HG03571 (cell line): ENCODE measurements around the gene TBC1D2B.

Experiments
- ATAC-seq: cut with Tn5 transposase; IDR thresholded peaks from one replicate; pipeline ENCODE4 v1.9.1; 2021; ENCODE audit not compliant: unreplicated experiment

The TBC1D2B gene

GRCh38 chr15:78077053-78077870 is at the start of gene TBC1D2B:
TBC1D2B (minus strand) TSS chr15:78077711; CDS start chr15:78077652, 59 bp downstream.
- ATAC-seq, result peak; percentile 70

GRCh38 chr15:78125267-78125666 is 47.8 kb upstream of the TBC1D2B start:
- ATAC-seq, result no peak

GRCh38 chr15:78120523-78120922 is 43.0 kb upstream of the TBC1D2B start:
- ATAC-seq, result no peak

GRCh38 chr15:78112551-78112950 is 35.0 kb upstream of the TBC1D2B start:
- no peak for ATAC-seq

- ATAC-seq, result no peak
Observed at GRCh38 chr15:78111788-78112187, 34.3 kb upstream of the TBC1D2B start.

- ATAC-seq, result no peak
Observed at GRCh38 chr15:78110916-78111475, 33.5 kb upstream of the TBC1D2B start.

GRCh38 chr15:78110096-78110495 is 32.6 kb upstream of the TBC1D2B start:
- no peak for ATAC-seq

- no peak for ATAC-seq
Observed at GRCh38 chr15:78109156-78109555, 31.6 kb upstream of the TBC1D2B start.

- ATAC-seq, result no peak
Observed at GRCh38 chr15:78108300-78109084, 31.0 kb upstream of the TBC1D2B start.

GRCh38 chr15:78107471-78107870 is 30.0 kb upstream of the TBC1D2B start:
- ATAC-seq, result no peak

- ATAC-seq, result no peak
Observed at GRCh38 chr15:78105476-78106241, 28.1 kb upstream of the TBC1D2B start.

GRCh38 chr15:78104566-78105475 is 27.3 kb upstream of the TBC1D2B start:
- ATAC-seq, result no peak

GRCh38 chr15:78104119-78104479 is 26.6 kb upstream of the TBC1D2B start:
- no peak for ATAC-seq

- peak; percentile 74 for ATAC-seq
Observed at GRCh38 chr15:78103406-78104118, 26.1 kb upstream of the TBC1D2B start.

- no peak for ATAC-seq
Observed at GRCh38 chr15:78102741-78103140, 25.2 kb upstream of the TBC1D2B start.

GRCh38 chr15:78102211-78102610 is 24.7 kb upstream of the TBC1D2B start:
- ATAC-seq, result no peak

- no peak for ATAC-seq
Observed at GRCh38 chr15:78101423-78102105, 24.1 kb upstream of the TBC1D2B start.

GRCh38 chr15:78100886-78101285 is 23.4 kb upstream of the TBC1D2B start:
- ATAC-seq, result no peak
